GM10266 (cell line): ENCODE measurements around the gene HOXD8.

Experiments used
- DNase-seq: peaks from one replicate; pipeline ENCODE4 v3.0.0; 2012; ENCODE audit errors: extremely low spot score
- CTCF ChIP-seq: IDR thresholded peaks from 2 replicates; pipeline ENCODE4 v1.5.1; 2012; ENCODE audit warnings: mild to moderate bottlenecking, low read depth; ENCODE audit not compliant: control insufficient read depth, insufficient read depth; ENCODE audit errors: missing control alignments

The HOXD8 gene

DNA sequence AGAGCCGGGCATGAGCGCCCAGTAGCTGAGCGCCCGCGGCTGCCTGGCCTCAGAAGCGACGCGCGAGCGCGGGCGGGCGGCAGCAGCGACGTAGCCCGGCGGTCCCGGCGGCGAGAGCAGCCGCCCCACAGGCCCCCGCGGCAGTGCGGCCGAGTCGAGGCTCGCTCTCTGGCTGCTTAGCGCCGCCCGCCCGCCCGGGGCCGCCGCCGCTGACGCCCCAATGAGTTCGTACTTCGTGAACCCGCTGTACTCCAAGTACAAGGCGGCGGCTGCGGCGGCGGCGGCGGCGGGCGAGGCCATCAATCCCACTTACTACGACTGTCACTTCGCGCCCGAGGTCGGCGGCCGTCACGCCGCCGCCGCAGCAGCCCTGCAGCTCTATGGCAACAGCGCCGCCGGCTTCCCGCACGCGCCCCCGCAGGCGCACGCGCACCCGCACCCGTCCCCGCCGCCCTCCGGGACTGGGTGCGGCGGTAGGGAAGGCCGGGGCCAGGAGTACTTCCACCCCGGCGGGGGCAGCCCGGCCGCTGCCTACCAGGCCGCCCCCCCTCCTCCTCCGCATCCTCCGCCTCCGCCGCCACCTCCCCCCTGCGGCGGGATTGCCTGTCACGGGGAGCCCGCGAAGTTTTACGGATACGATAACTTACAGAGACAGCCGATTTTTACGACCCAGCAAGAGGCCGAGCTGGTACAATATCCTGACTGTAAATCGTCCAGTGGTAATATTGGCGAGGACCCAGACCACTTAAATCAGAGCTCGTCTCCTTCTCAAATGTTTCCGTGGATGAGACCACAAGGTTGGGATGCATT lies 847 bp downstream of the HOXD8 start:
- TF ChIP-seq CTCF, result no peak
- no peak for DNase-seq

- DNase-seq, result no peak
- TF ChIP-seq CTCF, result no peak
Observed at GRCh38 chr2:176130957-176131847, 1.7 kb downstream of the HOXD8 start.

DNA sequence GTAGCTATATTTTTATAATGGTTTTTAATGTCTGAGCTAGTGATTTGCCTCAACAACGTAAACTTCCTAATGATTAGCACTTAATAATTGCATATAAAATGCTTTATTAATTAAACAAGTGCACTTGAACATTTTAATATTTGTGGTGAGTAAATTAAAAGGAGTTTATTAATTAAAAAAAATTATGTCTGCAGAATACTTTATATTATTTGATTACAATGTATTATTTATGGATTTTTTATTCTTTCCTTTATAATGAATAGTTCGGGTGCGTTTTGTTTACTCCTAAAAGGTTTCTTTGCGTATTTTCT lies 2.3 kb downstream of the HOXD8 start:
- DNase-seq, result no peak
- no peak for TF ChIP-seq CTCF

DNA sequence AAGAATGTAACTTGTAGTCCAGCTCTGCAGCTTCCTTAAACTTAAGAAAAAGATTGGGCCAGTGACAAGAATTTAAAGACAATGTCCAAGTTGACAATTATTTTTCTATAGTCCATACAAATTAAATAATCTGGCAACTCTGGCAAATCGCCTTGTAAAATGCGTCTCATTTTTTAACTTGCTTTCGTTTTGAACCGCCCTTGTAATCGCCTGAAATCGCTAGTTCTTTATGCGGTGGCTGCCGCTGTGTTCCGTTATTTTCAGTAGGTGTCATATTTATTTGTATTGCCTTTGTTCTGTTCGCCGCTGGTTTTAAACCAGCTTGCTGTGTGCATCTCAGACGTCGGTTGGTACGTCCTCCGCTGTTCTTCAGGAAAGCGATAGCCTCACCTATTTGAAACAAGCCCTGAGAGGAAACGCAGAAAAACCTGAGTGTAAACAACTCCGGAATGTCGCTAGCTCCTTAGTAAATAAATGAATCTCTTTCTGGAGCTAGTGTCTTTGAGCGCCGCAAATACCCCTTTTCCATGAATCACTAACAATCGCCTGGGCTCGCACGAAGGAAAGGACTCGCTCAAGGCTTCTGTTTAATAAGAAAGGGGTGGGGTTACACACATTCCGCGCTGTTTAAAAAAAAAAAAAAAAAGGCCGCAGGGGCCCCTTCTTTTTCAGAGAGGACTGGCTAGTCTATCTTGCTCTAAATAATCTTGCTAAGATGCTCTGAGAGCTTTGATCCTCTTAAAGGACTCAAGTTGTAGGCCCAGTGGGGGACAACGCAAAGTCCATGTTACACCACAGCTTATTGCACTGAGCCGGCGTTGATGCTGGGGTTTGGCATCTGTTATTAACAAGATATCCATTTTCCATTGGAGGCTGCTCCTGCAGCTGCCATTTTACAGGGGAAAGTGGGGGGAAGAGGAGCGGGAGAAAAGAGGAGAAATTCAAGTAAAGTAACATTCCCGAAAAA lies 3.0 kb downstream of the HOXD8 start:
- no peak for TF ChIP-seq CTCF
- DNase-seq, result no peak

DNA sequence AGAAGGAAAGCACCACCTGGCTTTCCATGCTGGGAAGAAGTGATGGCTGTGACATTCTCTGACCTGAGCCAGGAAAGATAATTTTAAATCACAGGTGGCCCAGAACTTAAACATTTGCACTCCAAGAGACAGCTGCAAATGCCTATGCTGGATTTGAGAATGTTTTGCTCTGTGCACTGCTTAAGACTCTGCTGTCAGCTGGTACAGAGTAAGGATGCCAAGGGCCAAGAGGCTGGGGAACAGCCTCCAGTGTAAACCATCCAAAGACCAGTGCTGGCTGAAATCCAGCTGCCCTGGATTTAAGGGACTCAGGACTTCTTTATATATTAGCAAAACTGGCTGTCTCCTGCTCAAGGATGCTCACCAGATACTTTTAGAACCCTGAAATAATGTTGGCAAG lies 3.9 kb downstream of the HOXD8 start:
- TF ChIP-seq CTCF, result no peak
- DNase-seq, result no peak

DNA sequence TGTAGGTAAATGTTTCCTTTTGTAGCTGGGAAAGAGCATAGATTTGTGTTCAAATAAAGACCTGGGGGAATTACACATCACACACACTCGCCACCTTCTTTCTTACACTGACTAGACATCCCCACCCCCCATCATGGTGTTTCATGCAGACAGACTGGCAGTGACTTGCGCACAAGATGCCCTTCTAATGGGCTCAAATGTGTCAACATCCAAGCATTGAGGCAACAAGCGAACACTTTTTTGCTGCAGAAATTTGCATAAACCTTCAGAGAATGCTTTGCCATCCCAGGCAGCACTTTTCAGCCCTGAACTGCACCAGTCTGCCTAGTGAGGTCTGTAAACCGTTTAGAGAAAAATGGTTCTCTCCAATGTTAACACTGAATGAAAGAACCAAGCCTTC lies 4.5 kb downstream of the HOXD8 start:
- TF ChIP-seq CTCF, result no peak
- DNase-seq, result no peak
